HG03378 (cell line): ENCODE measurements around the gene TDRD10.
"Not testable (repeated sequence)": the region's sequence is repeated elsewhere in the genome, so short reads cannot be mapped to it uniquely, and the experiment has no call there.

Experiments used
- ATAC-seq: cut with Tn5 transposase; IDR thresholded peaks from one replicate; pipeline ENCODE4 v1.9.1; 2021; ENCODE audit warnings: mild to moderate bottlenecking, moderate library complexity; ENCODE audit not compliant: unreplicated experiment

Gene TDRD10

DNA sequence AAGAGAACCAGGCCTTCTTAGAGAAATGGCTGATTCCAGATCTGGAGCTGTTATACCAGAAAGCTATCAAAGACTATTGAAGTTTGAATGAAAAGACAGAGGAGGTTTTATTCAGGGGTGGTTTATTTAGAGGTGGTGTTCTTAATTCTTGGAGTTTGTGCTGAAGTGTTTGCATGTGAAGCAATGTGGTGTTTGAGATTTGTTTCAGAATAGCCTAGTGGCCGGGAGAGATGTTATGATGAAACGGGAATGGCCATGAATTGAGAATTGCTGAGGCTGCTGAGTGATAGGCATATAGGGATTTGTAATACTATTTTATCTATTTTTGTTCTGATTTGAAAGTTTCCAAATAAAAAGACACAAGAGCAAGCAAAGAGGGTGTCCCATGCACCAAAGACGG lies 10.7 kb downstream of the TDRD10 start:
- ATAC-seq: no peak

GRCh38 chr1:154514066-154514553 lies 12.1 kb downstream of the TDRD10 start:
- ATAC-seq: no peak

- no peak for ATAC-seq
Observed at GRCh38 chr1:154517661-154518060, 15.6 kb downstream of the TDRD10 start.

- ATAC-seq: no peak
Observed at GRCh38 chr1:154519591-154519991, 17.6 kb downstream of the TDRD10 start.

- no peak for ATAC-seq
Observed at GRCh38 chr1:154520333-154520732, 18.3 kb downstream of the TDRD10 start.

DNA sequence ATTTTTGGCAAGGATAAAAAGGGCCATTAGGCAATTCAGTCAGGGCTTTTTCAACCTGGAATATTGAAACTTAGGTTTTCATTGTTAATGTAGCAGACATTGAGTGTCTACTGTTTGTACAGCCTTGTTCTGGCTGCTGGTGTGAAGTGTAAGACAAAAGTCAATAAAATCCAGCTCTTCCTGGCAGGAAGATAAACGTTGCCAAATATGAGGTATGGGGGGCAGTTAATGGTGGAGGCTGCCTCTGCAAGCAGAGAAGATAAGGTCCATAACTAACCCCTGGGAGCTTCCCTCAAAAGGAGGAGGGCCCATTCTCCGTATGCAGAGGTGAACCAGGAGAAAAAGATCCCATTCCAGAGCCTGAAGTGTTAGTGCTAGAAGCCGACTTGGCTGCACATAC lies 19.7 kb downstream of the TDRD10 start:
- no peak for ATAC-seq

DNA sequence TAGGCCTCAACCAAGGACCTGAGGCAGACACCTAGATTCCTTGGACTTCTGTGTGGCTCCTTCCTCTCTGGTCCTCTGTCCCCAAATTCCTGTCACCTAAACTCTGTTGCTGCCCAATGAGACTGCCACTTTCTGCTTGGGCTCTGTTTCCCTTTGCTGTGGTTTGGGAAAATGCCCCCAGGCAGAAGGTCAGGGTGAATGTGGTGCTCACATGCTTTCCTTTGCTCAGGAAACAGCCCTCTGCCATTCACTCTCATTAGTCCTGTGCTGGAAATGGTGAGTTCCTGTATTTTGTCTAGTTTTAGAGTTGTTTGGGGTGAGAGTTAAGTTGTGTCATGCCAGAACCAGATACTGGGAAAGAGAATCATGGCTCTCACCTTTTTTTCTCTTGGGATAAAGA lies 22.9 kb downstream of the TDRD10 start:
- no peak for ATAC-seq

DNA sequence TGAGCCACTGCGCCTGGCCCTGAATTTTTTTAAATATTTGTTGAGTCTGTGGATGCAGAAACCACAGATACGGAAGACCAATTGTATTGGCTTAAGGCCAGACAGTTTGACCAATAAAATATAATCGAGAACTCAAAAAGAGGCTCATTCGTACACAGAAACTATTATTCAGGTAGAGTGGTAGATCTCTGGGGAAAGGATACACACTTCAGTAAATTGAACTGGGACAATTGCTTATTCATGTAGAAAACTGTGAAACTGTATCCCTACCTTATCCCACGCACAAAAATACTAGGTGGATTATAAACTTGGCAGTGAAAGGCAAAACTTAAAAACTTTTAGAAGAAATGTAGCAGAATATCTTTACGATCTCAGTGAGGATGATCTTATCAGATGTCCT lies 25.2 kb downstream of the TDRD10 start:
- no peak for ATAC-seq

- ATAC-seq: no peak
Observed at GRCh38 chr1:154529308-154529707, 27.3 kb downstream of the TDRD10 start.

GRCh38 chr1:154531950-154532349 lies 29.9 kb downstream of the TDRD10 start:
- ATAC-seq: not testable (repeated sequence)

- no peak for ATAC-seq
Observed at GRCh38 chr1:154533952-154534844, 32.2 kb downstream of the TDRD10 start.

DNA sequence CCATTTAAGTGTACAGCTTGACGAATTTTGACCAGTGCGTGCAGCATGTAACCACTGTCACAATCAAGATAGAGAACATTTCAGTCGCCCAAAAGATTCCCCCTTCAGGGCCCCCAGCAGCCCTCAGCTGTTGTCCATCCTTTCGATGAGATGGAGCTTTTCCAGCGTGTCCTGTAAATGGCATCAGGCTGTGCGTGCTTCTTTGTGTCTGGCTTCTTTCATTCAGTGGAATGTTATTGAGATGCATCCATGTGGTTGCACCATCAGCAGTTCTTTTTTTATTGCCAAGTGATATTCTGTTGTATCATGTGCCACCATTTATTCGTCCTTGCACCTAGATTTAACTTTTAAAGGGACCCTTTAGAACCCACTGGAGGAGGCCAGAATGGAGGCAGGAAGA lies 34.6 kb downstream of the TDRD10 start:
- ATAC-seq: no peak

DNA sequence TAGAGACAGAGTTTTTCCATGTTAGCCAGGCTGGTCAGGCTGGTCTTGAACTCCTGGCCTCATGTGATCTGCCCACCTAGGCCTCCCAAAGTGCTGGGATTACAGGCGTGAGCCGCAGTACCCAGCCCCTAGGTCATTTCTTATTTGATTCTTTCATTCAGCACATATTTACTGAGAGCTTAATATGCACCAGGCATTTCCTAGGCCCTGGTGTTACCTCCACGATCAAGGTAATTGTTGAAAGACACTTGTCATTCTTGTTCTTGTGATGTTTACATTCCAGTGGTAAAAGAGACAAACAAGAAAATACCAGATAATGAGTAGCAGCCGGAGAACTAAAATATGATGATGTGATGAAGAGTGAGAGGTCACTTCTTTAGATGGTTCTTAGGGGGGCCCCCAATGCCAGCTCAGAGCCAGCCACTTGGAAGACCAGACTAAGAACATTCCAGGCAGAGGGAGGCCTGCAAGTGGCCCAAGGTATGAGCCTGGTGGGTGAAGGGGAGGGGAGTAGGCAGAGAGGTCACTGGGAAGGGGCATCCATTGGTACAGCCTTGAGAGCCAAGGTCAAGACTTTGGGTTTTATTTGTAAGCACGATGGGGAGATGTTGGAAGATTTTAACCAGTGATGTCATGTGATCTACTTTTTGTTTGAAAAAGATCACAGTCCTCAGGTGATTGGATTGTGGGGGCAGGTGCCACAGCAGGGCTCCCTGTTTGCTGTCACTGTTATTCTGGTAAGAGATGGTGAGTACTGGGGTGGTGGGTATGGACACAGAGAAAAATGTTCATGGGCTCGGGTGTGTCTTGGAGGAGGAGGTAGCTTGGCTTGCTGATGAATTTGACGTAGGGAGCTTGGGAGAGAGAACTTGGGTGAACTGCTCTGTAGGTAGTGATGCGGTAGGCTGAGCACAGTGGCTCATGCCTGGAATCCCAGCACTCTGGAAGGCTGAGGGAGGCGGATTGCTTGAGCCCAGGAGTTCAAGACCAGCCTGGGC lies 37.8 kb downstream of the TDRD10 start:
- ATAC-seq: no peak

- ATAC-seq: no peak
Observed at GRCh38 chr1:154541231-154541630, 39.2 kb downstream of the TDRD10 start.

DNA sequence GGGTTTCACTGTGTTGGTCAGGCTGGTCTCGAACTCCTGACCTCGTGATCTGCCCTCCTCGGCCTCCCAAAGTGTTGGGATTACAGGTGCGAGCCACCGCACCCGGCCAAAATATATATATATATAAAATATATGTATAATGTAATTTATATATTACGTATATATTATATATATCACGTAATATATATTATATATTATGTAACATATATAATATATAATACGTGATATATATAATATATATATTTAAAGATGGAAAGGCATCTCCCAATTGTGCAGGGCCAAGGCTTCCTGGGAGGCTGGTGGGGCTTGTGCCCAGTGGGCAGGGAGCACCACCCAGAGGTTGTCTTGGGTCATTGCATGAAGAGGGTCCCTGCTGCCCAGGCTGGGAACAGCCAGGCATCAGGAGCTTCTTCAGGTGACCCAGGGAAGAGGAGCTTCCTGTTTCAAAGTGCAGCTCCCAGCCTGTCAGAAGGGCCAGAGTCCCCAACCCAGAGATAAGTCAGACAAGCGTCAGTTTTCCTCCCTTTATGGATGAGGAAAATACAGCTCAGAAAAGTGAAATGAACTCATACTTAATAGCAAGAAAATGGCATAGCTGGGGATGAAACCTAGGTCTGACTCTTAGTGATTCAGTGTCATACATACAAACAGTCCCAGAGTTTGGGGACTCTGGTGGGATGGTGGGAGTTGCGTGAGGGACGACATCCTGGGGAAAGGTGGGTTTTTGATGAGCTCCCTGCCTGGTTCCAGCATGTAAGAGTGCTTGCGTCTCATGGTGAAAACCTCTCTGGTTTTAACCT lies 44.4 kb downstream of the TDRD10 start:
- ATAC-seq: no peak

GRCh38 chr1:154547105-154547732 lies 45.2 kb downstream of the TDRD10 start:
- no peak for ATAC-seq

DNA sequence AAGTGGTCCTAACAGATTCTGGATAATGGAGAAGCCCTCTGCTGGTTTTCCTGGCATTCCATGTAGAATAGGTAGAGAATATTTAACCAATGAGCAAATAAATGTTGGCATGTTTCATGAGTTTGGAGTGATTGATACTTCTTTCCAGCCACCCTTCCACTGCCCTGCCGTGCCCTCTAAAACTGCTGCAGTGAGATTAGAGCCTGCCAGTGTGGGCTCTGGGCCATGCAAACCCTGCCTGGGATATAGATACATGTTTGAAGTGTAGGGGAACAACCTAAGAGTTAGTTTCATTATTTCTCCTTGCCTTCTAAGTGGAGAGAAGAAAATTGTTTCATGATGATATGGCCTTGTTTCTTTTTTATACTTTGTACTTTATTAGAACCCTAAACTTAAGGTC lies 46.0 kb downstream of the TDRD10 start:
- no peak for ATAC-seq

DNA sequence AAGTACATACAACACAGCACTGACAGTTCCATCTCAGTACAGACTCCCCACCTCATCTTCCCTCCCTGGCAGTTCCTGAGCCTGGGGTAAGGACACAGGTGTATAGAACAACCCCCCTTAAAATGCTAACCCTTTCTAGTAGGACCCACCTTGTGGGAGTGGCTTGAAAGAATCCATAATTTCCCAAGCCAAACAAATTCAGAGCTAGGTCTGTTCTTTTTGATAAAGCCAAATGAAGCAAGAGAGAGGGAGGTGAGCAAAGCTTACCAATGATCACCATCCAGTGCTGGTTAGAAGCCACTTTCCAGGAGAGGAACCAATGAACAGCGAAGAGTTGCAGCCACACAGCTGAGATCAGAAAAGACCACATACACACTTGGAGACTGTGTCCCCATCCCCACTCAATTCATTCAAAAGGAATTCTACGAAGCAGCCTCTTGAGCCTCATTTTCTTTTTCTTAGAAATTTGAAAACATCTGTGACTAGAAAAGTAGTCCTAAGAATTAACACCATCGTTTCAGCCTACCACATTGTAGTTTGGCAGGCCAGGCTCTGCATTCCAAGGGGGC lies 47.3 kb downstream of the TDRD10 start:
- no peak for ATAC-seq

- no peak for ATAC-seq
Observed at GRCh38 chr1:154550070-154550469, 48.1 kb downstream of the TDRD10 start.

DNA sequence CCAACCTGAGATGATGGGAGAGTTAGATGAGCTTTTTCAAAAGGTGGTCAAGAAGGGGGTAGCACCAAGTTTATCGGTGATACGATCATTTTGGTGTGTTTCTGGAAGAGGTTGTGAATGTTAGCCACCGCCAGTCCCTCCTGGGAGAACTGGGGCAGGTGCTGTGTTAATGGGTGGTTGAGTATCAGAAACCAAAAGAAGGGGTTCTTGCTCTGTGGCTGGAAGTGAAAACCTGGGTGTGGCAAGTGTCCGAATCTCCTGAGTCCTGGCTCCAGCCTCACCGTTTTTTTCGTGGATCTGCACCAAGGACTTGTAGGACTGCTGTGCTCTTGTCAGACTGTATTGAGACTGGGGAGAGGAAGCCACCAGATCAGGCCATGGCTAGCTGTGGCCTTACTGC lies 48.6 kb downstream of the TDRD10 start:
- no peak for ATAC-seq
